Loucy (cell line): ENCODE results near the gene PCYT1A.

Experiments used
- H2AFZ ChIP-seq: fragments of 200-600 bp; sonication (generic); 2 replicates; pipeline ENCODE4 v1.6.0; 2016; ENCODE audit warnings: antibody characterized with exemption, mild to moderate bottlenecking, low read length, moderate library complexity
- H3F3A ChIP-seq: fragments of 200-600 bp; 2 replicates; pipeline ENCODE4 v1.6.0; 2016; ENCODE audit warnings: antibody characterized with exemption, low read depth, mild to moderate bottlenecking
- H3K27me3 ChIP-seq: fragments of 200-600 bp; sonication (generic); 2 replicates; pipeline ENCODE4 v1.6.1; 2014; ENCODE audit warnings: low read length, mild to moderate bottlenecking; ENCODE audit not compliant: insufficient read depth, poor library complexity, severe bottlenecking
- H3K36me3 ChIP-seq: fragments of 200-600 bp; sonication (generic); 2 replicates; pipeline ENCODE4 v1.6.1; 2016; ENCODE audit warnings: low read length; ENCODE audit not compliant: insufficient read depth
- H3K4me1 ChIP-seq: fragments of 200-600 bp; sonication (generic); 2 replicates; pipeline ENCODE4 v1.5.1; 2014; ENCODE audit warnings: low read length, mild to moderate bottlenecking; ENCODE audit not compliant: insufficient read depth, poor library complexity, severe bottlenecking
- H3K4me2 ChIP-seq: fragments of 200-600 bp; sonication (generic); 2 replicates; pipeline ENCODE4 v1.6.0; 2014; ENCODE audit warnings: antibody characterized with exemption, low read length, low read depth, mild to moderate bottlenecking; ENCODE audit not compliant: poor library complexity, severe bottlenecking
- H3K4me3 ChIP-seq: fragments of 200-600 bp; sonication (generic); 2 replicates; pipeline ENCODE4 v1.5.1; 2014; ENCODE audit warnings: low read length, mild to moderate bottlenecking, mixed read lengths; ENCODE audit not compliant: poor library complexity, severe bottlenecking
- H3K79me2 ChIP-seq: fragments of 200-600 bp; sonication (generic); 2 replicates; pipeline ENCODE4 v1.6.1; 2014; ENCODE audit warnings: low read length; ENCODE audit not compliant: insufficient read depth
- H3K9ac ChIP-seq: fragments of 200-600 bp; sonication (generic); 2 replicates; pipeline ENCODE4 v1.6.0; 2014; ENCODE audit warnings: mild to moderate bottlenecking, low read depth, low read length, moderate library complexity; ENCODE audit not compliant: poor library complexity, severe bottlenecking
- H3K9me2 ChIP-seq: fragments of 200-600 bp; sonication (generic); replicated peaks from 2 replicates; pipeline ENCODE4 v1.6.1; 2016; ENCODE audit warnings: low read depth, low read length, mixed read lengths
- H3K9me3 ChIP-seq: fragments of 200-600 bp; sonication (generic); 2 replicates; pipeline ENCODE4 v1.6.1; 2014; ENCODE audit warnings: mild to moderate bottlenecking, antibody characterized with exemption, low read length, low read depth; ENCODE audit not compliant: insufficient read depth
- H4K20me1 ChIP-seq: fragments of 200-600 bp; sonication (generic); 2 replicates; pipeline ENCODE4 v1.6.0; 2014; ENCODE audit warnings: antibody characterized with exemption, low read length, mild to moderate bottlenecking; ENCODE audit not compliant: insufficient read depth, poor library complexity, severe bottlenecking
- EZH2phosphoT487 ChIP-seq: fragments of 200-600 bp; IDR thresholded peaks from 2 replicates; pipeline ENCODE4 v1.6.1; 2018; ENCODE audit warnings: antibody characterized with exemption, mild to moderate bottlenecking, moderate library complexity, borderline replicate concordance
- TF ChIP-seq, protein P1 (sequence below): fragments of 200-600 bp; sonication (generic); conservative IDR thresholded peaks from 2 replicates; pipeline ENCODE4 v1.5.1; 2014; ENCODE audit warnings: mild to moderate bottlenecking, antibody characterized with exemption, low read length

Gene PCYT1A

DNA sequence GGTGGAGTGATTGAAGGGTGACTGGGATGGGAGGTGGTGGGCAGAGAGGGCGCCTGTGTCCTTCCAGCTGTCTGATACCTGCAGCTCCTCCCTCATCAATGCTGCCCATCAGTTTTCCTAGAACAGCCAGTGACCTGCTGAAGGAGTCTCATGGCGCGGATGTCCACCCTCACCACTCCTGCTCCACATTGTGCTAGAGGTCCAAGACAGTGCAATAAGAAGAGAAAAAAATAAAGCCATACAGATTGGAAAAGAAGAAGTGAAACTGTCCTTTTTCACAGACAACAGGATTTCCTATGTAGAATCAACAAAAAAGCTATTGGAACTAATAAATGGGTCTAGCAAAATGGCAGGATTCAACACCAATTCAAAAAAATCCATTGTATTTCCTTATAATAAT lies 83.7 kb downstream of the PCYT1A start:
- Histone ChIP-seq H3K4me3 (no peak overlapping the region), H3K27me3 (no peaks in the 10 kb centered on the region), H3K9me3 (no peaks in the 10 kb centered on the region), H4K20me1 (no peaks in the 10 kb centered on the region), H3K36me3 (no peaks in the 10 kb centered on the region), H2AFZ (no peak overlapping the region), H3K79me2 (no peaks in the 10 kb centered on the region), H3K4me1 (no peaks in the 10 kb centered on the region), H3K9ac (no peak overlapping the region), H3K4me2 (no peak overlapping the region), H3K9me2 (no peaks in the 10 kb centered on the region), H3F3A (no peaks in the 10 kb centered on the region)
- TF ChIP-seq, protein P1, sequence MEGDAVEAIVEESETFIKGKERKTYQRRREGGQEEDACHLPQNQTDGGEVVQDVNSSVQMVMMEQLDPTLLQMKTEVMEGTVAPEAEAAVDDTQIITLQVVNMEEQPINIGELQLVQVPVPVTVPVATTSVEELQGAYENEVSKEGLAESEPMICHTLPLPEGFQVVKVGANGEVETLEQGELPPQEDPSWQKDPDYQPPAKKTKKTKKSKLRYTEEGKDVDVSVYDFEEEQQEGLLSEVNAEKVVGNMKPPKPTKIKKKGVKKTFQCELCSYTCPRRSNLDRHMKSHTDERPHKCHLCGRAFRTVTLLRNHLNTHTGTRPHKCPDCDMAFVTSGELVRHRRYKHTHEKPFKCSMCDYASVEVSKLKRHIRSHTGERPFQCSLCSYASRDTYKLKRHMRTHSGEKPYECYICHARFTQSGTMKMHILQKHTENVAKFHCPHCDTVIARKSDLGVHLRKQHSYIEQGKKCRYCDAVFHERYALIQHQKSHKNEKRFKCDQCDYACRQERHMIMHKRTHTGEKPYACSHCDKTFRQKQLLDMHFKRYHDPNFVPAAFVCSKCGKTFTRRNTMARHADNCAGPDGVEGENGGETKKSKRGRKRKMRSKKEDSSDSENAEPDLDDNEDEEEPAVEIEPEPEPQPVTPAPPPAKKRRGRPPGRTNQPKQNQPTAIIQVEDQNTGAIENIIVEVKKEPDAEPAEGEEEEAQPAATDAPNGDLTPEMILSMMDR: no peak
- no peak for TF ChIP-seq EZH2phosphoT487

- no peak overlapping the region for H3K4me2 ChIP-seq
- H3K36me3 ChIP-seq: no peaks in the 10 kb centered on the region
- no peaks in the 10 kb centered on the region for H3K9me2 ChIP-seq
- H3K9me3 ChIP-seq: no peaks in the 10 kb centered on the region
- H3K79me2 ChIP-seq: no peaks in the 10 kb centered on the region
- H3K4me3 ChIP-seq: no peak overlapping the region
- H4K20me1 ChIP-seq: no peaks in the 10 kb centered on the region
- H3K4me1 ChIP-seq: no peaks in the 10 kb centered on the region
- no peaks in the 10 kb centered on the region for H3F3A ChIP-seq
- TF ChIP-seq, protein P1: no peak
- no peak for TF ChIP-seq EZH2phosphoT487
- no peaks in the 10 kb centered on the region for H3K27me3 ChIP-seq
- no peak overlapping the region for H3K9ac ChIP-seq
- no peak overlapping the region for H2AFZ ChIP-seq
Measured at GRCh38 chr3:196202516-196202970, 85.0 kb downstream of the PCYT1A start.

GRCh38 chr3:196198771-196199753 lies 88.5 kb downstream of the PCYT1A start:
- Histone ChIP-seq H3F3A (no peaks in the 10 kb centered on the region), H2AFZ (no peak overlapping the region), H3K36me3 (no peaks in the 10 kb centered on the region), H3K9me3 (no peaks in the 10 kb centered on the region), H3K79me2 (peaks cover 25% of the 10 kb centered on the region), H3K4me2 (no peak overlapping the region), H3K4me3 (no peak overlapping the region), H4K20me1 (no peaks in the 10 kb centered on the region), H3K27me3 (no peaks in the 10 kb centered on the region), H3K9ac (no peak overlapping the region), H3K4me1 (peaks cover 20% of the 10 kb centered on the region), H3K9me2 (no peaks in the 10 kb centered on the region)
- TF ChIP-seq EZH2phosphoT487: no peak
- TF ChIP-seq, protein P1: peak; percentile 69
